GM20000 (cell line): ENCODE measurements around the gene SPDYC.
A peak's percentile ranks its signal among the peaks of the same experiment; 100 is the strongest.
"Not testable (repeated sequence)": the region's sequence is repeated elsewhere in the genome, so short reads cannot be mapped to it uniquely, and the experiment has no call there.

Experiments used
- DNase-seq: peaks from one replicate; pipeline ENCODE4 v3.0.0; 2012; ENCODE audit warnings: low spot score
- CTCF ChIP-seq: IDR thresholded peaks from 2 replicates; pipeline ENCODE4 v1.5.1; 2012; ENCODE audit warnings: mild to moderate bottlenecking, control low read depth; ENCODE audit errors: extremely low read depth, missing control alignments

Gene SPDYC

GRCh38 chr11:65136515-65137096 is 33.4 kb upstream of the SPDYC start:
- no peak for TF ChIP-seq CTCF
- DNase-seq: no peak

GRCh38 chr11:65141896-65142494 is 28.0 kb upstream of the SPDYC start:
- no peak for TF ChIP-seq CTCF
- DNase-seq: no peak

GRCh38 chr11:65147352-65148075 is 22.5 kb upstream of the SPDYC start:
- DNase-seq: no peak
- no peak for TF ChIP-seq CTCF

- no peak for TF ChIP-seq CTCF
- no peak for DNase-seq
Observed at GRCh38 chr11:65148657-65149056, 21.4 kb upstream of the SPDYC start.

- DNase-seq: not testable (repeated sequence)
Observed at GRCh38 chr11:65150131-65150508, 19.9 kb upstream of the SPDYC start.

- DNase-seq: peak; percentile 23
- no peak for TF ChIP-seq CTCF
Observed at GRCh38 chr11:65150509-65151299, 19.3 kb upstream of the SPDYC start.

GRCh38 chr11:65151331-65151899 is 18.6 kb upstream of the SPDYC start:
- no peak for DNase-seq
- no peak for TF ChIP-seq CTCF
